WTC11 (cell line): ENCODE data around the gene TAF4. TPM values are rescaled to one million over a fixed set of nuclear protein-coding genes. Genes with fewer than 3 reads are reported as not detected.
A peak's percentile ranks its signal among the peaks of the same experiment; 100 is the strongest.

Experiments
- ATAC-seq: fragments of 200-7000 bp; cut with Tn5 transposase; 2 replicates; pipeline ENCODE4 v1.10.0; 2021; ENCODE audit warnings: mild to moderate bottlenecking, moderate library complexity
- CTCF ChIA-PET: fragments of 300-600 bp; sonication (Branson Sonifier 250); formaldehyde crosslinking; loops from one replicate; lab custom pipeline; 2021; ENCODE audit warnings: antibody characterized with exemption; lab: Charles Lee
- POLR2A ChIA-PET: fragments of 350-600 bp; sonication (Branson Sonifier 250); formaldehyde crosslinking; loops from one replicate; lab custom pipeline; 2021; ENCODE audit warnings: antibody characterized with exemption; lab: Charles Lee
- DNase-seq: peaks from one replicate; pipeline ENCODE4 v3.0.0; 2021; ENCODE audit warnings: low spot score
- H3K27ac Mint-ChIP-seq: 2 replicates; pipeline ENCODE4 v1.8.0; 2021; ENCODE audit warnings: mixed read lengths
- H3K27me3 Mint-ChIP-seq: 2 replicates; pipeline ENCODE4 v1.8.0; 2021; ENCODE audit warnings: low read depth, mild to moderate bottlenecking, moderate library complexity, mixed read lengths
- H3K36me3 Mint-ChIP-seq: 2 replicates; pipeline ENCODE4 v1.8.0; 2021; ENCODE audit warnings: mixed read lengths
- H3K4me1 Mint-ChIP-seq: 2 replicates; pipeline ENCODE4 v1.8.0; 2022; ENCODE audit warnings: mixed read lengths
- H3K4me3 Mint-ChIP-seq: 2 replicates; pipeline ENCODE4 v1.8.0; 2021; ENCODE audit warnings: mild to moderate bottlenecking, moderate library complexity, mixed read lengths
- H3K9me3 Mint-ChIP-seq: 2 replicates; pipeline ENCODE4 v1.8.0; 2021; ENCODE audit warnings: mixed read lengths
- CBFB ChIP-seq: sonication (generic); formaldehyde crosslinking; IDR thresholded peaks from 2 replicates; pipeline ENCODE4 v1.8.1; 2022; ENCODE audit warnings: mild to moderate bottlenecking, low read depth, missing genetic modification reagents
- CREB1 ChIP-seq: sonication (generic); formaldehyde crosslinking; IDR thresholded peaks from 2 replicates; pipeline ENCODE4 v1.8.0; 2023; ENCODE audit warnings: mild to moderate bottlenecking, missing genetic modification reagents
- CTCF ChIP-seq: fragments of 200-600 bp; IDR thresholded peaks from 2 replicates; pipeline ENCODE4 v1.8.0; 2022; ENCODE audit warnings: antibody characterized with exemption
- E2F4 ChIP-seq: sonication (generic); formaldehyde crosslinking; IDR thresholded peaks from 2 replicates; pipeline ENCODE4 v1.8.1; 2022; ENCODE audit warnings: low read depth, mild to moderate bottlenecking, moderate library complexity, missing genetic modification reagents, borderline replicate concordance
- ESRRA ChIP-seq: sonication (generic); formaldehyde crosslinking; IDR thresholded peaks from 2 replicates; pipeline ENCODE4 v1.8.1; 2022; ENCODE audit warnings: mild to moderate bottlenecking, missing genetic modification reagents, borderline replicate concordance
- FOXK1 ChIP-seq: sonication (generic); formaldehyde crosslinking; IDR thresholded peaks from 2 replicates; pipeline ENCODE4 v1.8.0; 2022; ENCODE audit warnings: mild to moderate bottlenecking, moderate library complexity, missing genetic modification reagents
- GABPB1 ChIP-seq: sonication (generic); formaldehyde crosslinking; IDR thresholded peaks from 2 replicates; pipeline ENCODE4 v1.8.1; 2023; ENCODE audit warnings: mild to moderate bottlenecking, missing genetic modification reagents
- HMGA2 ChIP-seq: fragments of 250-450 bp; sonication (Bioruptor Pico); IDR thresholded peaks from 2 replicates; pipeline ENCODE4 v1.4.0; 2021; ENCODE audit warnings: mild to moderate bottlenecking, moderate library complexity
- JAZF1 ChIP-seq: fragments of 250-450 bp; sonication (Bioruptor Pico); IDR thresholded peaks from 2 replicates; pipeline ENCODE4 v1.9.0; 2021; ENCODE audit warnings: moderate library complexity, mild to moderate bottlenecking, inconsistent platforms
- JUN ChIP-seq: sonication (generic); formaldehyde crosslinking; IDR thresholded peaks from 2 replicates; pipeline ENCODE4 v1.8.0; 2023; ENCODE audit warnings: mild to moderate bottlenecking, missing genetic modification reagents
- PRRX2 ChIP-seq: fragments of 250-450 bp; sonication (Bioruptor Pico); IDR thresholded peaks from 2 replicates; pipeline ENCODE4 v1.8.0; 2021; ENCODE audit warnings: mild to moderate bottlenecking
- TP53 ChIP-seq: sonication (generic); formaldehyde crosslinking; IDR thresholded peaks from 2 replicates; pipeline ENCODE4 v1.8.1; 2023; ENCODE audit warnings: mild to moderate bottlenecking, missing genetic modification reagents
- ZBTB21 ChIP-seq: sonication (generic); formaldehyde crosslinking; IDR thresholded peaks from 2 replicates; pipeline ENCODE4 v1.8.1; 2023; ENCODE audit warnings: mild to moderate bottlenecking, missing genetic modification reagents, borderline replicate concordance
- ZMAT4 ChIP-seq: fragments of 250-450 bp; sonication (Bioruptor Pico); IDR thresholded peaks from 2 replicates; pipeline ENCODE4 v1.9.0; 2021; ENCODE audit warnings: mild to moderate bottlenecking
- ZNF138 ChIP-seq: sonication (generic); formaldehyde crosslinking; conservative IDR thresholded peaks from 2 replicates; pipeline ENCODE4 v1.8.1; 2022; ENCODE audit warnings: mild to moderate bottlenecking, moderate library complexity, missing genetic modification reagents
- total RNA-seq: library from RNA; stranded (reverse); gene quantifications from 3 replicates; pipeline ENCODE4 v1.2.3, GENCODE V29; 2021
- TF ChIP-seq, protein P1 (sequence below): sonication (generic); formaldehyde crosslinking; IDR thresholded peaks from 2 replicates; pipeline ENCODE4 v1.8.1; 2023; ENCODE audit warnings: mild to moderate bottlenecking, moderate library complexity, missing genetic modification reagents
- TF ChIP-seq, protein P2 (sequence below): sonication (generic); formaldehyde crosslinking; IDR thresholded peaks from 2 replicates; pipeline ENCODE4 v1.8.1; 2023; ENCODE audit warnings: mild to moderate bottlenecking, missing genetic modification reagents, moderate library complexity
- TF ChIP-seq, protein P3 (sequence below): sonication (generic); formaldehyde crosslinking; IDR thresholded peaks from 2 replicates; pipeline ENCODE4 v1.8.0; 2023; ENCODE audit warnings: missing genetic modification reagents, mild to moderate bottlenecking, borderline replicate concordance
- TF ChIP-seq, protein P4 (sequence below): sonication (generic); formaldehyde crosslinking; IDR thresholded peaks from 2 replicates; pipeline ENCODE4 v1.8.0; 2022; ENCODE audit warnings: mild to moderate bottlenecking, missing genetic modification reagents

The TAF4 gene
- total RNA-seq, 1 experiment from 2014 or later: 34.4 TPM

GRCh38 chr20:61953037-61954021, 112.4 kb downstream of the TAF4 start:
- no peaks in the 10 kb centered on the region; the same call in 1 of the 2 replicates for H3K36me3 Mint-ChIP-seq
- H3K4me1 Mint-ChIP-seq: peaks cover 16% of the 10 kb centered on the region
- POLR2A ChIA-PET: no interaction called here
- H3K27ac Mint-ChIP-seq: no peak overlapping the region
- no peaks in the 10 kb centered on the region for H3K27me3 Mint-ChIP-seq
- H3K9me3 Mint-ChIP-seq: no peaks in the 10 kb centered on the region
- TF ChIP-seq FOXK1 (CRISPR knock-in tag): no peak
- no peak for TF ChIP-seq CREB1 (CRISPR knock-in tag)
- TF ChIP-seq CBFB (CRISPR knock-in tag): no peak
- TF ChIP-seq TP53 (CRISPR knock-in tag): no peak
- no peak for TF ChIP-seq HMGA2
- no peak for TF ChIP-seq PRRX2 (CRISPR knock-in tag)
- TF ChIP-seq ZNF138 (CRISPR knock-in tag): no peak
- TF ChIP-seq, protein P1, sequence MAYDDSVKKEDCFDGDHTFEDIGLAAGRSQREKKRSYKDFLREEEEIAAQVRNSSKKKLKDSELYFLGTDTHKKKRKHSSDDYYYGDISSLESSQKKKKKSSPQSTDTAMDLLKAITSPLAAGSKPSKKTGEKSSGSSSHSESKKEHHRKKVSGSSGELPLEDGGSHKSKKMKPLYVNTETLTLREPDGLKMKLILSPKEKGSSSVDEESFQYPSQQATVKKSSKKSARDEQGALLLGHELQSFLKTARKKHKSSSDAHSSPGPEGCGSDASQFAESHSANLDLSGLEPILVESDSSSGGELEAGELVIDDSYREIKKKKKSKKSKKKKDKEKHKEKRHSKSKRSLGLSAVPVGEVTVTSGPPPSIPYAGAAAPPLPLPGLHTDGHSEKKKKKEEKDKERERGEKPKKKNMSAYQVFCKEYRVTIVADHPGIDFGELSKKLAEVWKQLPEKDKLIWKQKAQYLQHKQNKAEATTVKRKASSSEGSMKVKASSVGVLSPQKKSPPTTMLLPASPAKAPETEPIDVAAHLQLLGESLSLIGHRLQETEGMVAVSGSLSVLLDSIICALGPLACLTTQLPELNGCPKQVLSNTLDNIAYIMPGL (CRISPR knock-in tag): no peak
- H3K4me3 Mint-ChIP-seq: no peak overlapping the region
- CTCF ChIA-PET: interaction anchor here (1.8 kb wide), 1 partner anchor 21 kb away, joined by 6 read pairs; no protein-coding TSS in a partner anchor
- no peak for DNase-seq
- ATAC-seq: no peak

GRCh38 chr20:61951695-61952533, 113.8 kb downstream of the TAF4 start:
- ATAC-seq: peak; percentile 88
- 0 out of 2 replicates have a peak, but pooled peaks cover 3% of the 10 kb centered on the region for H3K9me3 Mint-ChIP-seq
- H3K4me1 Mint-ChIP-seq: peaks cover 16% of the 10 kb centered on the region
- H3K4me3 Mint-ChIP-seq: no peak overlapping the region
- POLR2A ChIA-PET: no interaction called here
- no peaks in the 10 kb centered on the region for H3K27me3 Mint-ChIP-seq
- no peak overlapping the region for H3K27ac Mint-ChIP-seq
- H3K36me3 Mint-ChIP-seq: peaks cover 3% of the 10 kb centered on the region
- CTCF ChIA-PET: no interaction called here
- DNase-seq: peak; percentile 74
- TF ChIP-seq ZBTB21 (CRISPR knock-in tag) (peak; percentile 93), GABPB1 (CRISPR knock-in tag) (peak; percentile 73; the same call in 1 of the 2 replicates), E2F4 (CRISPR knock-in tag) (peak; percentile 91), ZMAT4 (CRISPR knock-in tag) (no peak), JUN (CRISPR knock-in tag) (peak; percentile 94; the same call in 1 of the 2 replicates), TP53 (CRISPR knock-in tag) (peak; percentile 95), JAZF1 (CRISPR knock-in tag) (no peak), ESRRA (CRISPR knock-in tag) (peak; percentile 88; the same call in 1 of the 2 replicates), CTCF (no peak)
- TF ChIP-seq, protein P2, sequence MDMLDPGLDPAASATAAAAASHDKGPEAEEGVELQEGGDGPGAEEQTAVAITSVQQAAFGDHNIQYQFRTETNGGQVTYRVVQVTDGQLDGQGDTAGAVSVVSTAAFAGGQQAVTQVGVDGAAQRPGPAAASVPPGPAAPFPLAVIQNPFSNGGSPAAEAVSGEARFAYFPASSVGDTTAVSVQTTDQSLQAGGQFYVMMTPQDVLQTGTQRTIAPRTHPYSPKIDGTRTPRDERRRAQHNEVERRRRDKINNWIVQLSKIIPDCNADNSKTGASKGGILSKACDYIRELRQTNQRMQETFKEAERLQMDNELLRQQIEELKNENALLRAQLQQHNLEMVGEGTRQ (CRISPR knock-in tag): peak; percentile 34; the same call in 1 of the 2 replicates
- TF ChIP-seq, protein P3, sequence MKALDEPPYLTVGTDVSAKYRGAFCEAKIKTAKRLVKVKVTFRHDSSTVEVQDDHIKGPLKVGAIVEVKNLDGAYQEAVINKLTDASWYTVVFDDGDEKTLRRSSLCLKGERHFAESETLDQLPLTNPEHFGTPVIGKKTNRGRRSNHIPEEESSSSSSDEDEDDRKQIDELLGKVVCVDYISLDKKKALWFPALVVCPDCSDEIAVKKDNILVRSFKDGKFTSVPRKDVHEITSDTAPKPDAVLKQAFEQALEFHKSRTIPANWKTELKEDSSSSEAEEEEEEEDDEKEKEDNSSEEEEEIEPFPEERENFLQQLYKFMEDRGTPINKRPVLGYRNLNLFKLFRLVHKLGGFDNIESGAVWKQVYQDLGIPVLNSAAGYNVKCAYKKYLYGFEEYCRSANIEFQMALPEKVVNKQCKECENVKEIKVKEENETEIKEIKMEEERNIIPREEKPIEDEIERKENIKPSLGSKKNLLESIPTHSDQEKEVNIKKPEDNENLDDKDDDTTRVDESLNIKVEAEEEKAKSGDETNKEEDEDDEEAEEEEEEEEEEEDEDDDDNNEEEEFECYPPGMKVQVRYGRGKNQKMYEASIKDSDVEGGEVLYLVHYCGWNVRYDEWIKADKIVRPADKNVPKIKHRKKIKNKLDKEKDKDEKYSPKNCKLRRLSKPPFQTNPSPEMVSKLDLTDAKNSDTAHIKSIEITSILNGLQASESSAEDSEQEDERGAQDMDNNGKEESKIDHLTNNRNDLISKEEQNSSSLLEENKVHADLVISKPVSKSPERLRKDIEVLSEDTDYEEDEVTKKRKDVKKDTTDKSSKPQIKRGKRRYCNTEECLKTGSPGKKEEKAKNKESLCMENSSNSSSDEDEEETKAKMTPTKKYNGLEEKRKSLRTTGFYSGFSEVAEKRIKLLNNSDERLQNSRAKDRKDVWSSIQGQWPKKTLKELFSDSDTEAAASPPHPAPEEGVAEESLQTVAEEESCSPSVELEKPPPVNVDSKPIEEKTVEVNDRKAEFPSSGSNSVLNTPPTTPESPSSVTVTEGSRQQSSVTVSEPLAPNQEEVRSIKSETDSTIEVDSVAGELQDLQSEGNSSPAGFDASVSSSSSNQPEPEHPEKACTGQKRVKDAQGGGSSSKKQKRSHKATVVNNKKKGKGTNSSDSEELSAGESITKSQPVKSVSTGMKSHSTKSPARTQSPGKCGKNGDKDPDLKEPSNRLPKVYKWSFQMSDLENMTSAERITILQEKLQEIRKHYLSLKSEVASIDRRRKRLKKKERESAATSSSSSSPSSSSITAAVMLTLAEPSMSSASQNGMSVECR (CRISPR knock-in tag): peak; percentile 98
- TF ChIP-seq, protein P4, sequence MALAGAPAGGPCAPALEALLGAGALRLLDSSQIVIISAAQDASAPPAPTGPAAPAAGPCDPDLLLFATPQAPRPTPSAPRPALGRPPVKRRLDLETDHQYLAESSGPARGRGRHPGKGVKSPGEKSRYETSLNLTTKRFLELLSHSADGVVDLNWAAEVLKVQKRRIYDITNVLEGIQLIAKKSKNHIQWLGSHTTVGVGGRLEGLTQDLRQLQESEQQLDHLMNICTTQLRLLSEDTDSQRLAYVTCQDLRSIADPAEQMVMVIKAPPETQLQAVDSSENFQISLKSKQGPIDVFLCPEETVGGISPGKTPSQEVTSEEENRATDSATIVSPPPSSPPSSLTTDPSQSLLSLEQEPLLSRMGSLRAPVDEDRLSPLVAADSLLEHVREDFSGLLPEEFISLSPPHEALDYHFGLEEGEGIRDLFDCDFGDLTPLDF: peak; percentile 91; the same call in 1 of the 2 replicates
